ENCODE results near the gene GGCX. TPM values are rescaled to one million over a fixed set of nuclear protein-coding genes. Genes with fewer than 3 reads are reported as not detected.

GGCX gene
- total and polyA plus RNA-seq, 9 of the 15 experiments (the other 6 are each of a cell fraction or from before 2014, with no cell fraction given), result 14.4 to 47.1 (median 28.1) TPM

- TF ChIP-seq PATZ1 (CRISPR knock-in tag; IDR thresholded peaks at IDR 0.05; ENCODE audit: borderline replicate concordance), result peak; percentile 74; the same call in 1 of the 2 replicates
- no peak for TF ChIP-seq GABPA (tag; conservative IDR thresholded peaks at IDR 0.05; ENCODE audit: low read depth)
- TF ChIP-seq TEAD2 (tag; IDR thresholded peaks at IDR 0.05), result peak; percentile 69; the same call in 1 of the 2 replicates
- TF ChIP-seq BMI1 (IDR thresholded peaks at IDR 0.05; ENCODE audit: low read length), result no peak
- peak; percentile 79 for TF ChIP-seq RREB1 (CRISPR knock-in tag; IDR thresholded peaks at IDR 0.05)
- 0 out of 2 replicates have a peak, but pooled peaks have one; percentile 63 for TF ChIP-seq ID3 (CRISPR knock-in tag; IDR thresholded peaks at IDR 0.05)
- TF ChIP-seq ID3 (tag; IDR thresholded peaks at IDR 0.05), result peak; percentile 66
- peak; percentile 59; the same call in 1 of the 2 replicates for TF ChIP-seq NFE2L1 (tag; IDR thresholded peaks at IDR 0.05; ENCODE audit: borderline replicate concordance, low read depth)
- peak; percentile 94 for TF ChIP-seq DDX20 (tag; IDR thresholded peaks at IDR 0.05; ENCODE audit: low read depth)
Observed at GRCh38 chr2:85497944-85498630, 63.2 kb downstream of the GGCX start (continued).

Data from K562 (cell line).